ENCODE data around the gene IER2.
"Not testable (repeated sequence)": the region's sequence is repeated elsewhere in the genome, so short reads cannot be mapped to it uniquely, and the experiment has no call there.

IER2 gene

DNA sequence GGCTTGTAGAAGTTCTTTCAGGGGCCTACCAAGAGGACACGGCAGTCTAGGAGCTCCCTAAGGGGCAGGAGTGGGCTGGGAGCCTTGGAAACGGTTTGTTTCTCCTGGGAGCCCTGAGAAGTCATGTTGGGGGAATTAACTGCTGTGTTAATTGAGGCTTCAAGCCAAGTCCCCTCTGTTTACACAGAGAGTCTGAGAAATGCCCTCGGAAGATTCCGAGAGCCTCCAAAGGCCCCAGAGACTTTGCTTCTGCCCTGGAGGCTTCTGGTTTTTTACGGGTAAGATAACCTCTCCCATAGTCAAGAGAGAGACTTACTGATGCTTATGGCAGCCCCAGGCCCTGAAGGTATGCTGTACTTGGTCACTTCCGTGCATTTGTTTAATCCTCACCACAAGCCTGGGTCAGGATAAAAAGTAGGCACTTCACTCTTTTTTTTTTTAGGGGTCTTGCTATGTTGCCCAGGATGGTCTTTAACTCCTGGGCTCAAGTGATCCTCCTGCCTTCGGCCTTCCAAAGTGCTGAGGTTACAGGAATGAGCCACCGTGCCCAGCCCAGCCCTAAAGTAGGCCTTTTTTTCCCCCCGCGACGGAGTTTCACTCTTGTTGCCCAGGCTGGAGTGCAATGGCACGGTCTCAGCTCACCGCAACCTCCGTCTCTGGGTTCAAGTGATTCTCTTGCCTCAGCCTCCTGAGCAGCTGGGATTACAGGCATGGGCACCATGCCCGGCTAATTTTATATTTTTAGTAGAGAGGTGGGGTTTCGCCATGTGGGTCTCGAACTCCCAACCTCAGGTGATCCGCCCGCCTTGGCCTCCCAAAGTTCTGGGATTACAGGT lies 15.2 kb downstream of the IER2 start:
- no peak for DNase-seq

DNA sequence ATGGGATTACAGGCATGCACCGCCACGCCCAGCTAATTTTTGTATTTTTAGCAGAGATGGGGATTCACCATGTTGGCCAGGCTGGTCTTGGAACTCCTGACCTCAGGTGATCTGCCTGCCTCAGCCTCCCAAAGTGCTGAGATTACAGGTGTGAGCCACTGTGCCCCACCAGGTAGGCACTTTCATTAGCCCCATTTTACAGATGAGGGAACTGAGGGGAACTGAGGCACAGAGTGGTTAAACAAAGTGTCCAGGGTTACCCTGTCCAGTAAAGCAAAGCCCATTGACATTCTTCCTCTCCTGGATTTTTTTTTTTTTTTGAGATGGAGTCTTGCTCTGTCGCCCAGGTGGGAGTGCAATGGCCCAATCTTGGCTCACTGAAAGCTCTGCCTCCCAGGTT lies 15.9 kb downstream of the IER2 start:
- not testable (repeated sequence) for DNase-seq

DNA sequence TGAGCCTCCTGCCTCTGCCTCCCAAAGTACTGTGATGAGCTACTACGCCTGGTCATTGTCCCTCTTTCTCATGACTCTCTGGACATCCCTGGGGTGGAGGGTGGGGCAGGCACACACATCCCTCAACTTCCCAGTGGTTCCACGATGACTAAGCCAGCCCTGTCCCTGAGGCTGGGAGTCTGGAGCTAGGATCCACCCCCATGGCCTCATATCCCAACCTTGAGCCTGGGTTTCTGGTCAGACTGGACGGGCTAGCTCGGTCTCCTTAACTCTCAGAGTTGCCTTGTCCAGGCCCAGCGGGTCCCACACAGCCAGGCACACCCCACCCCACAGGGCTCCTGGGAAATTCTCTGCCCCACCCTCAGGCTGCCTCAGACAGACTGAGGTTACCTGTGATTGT lies 19.6 kb downstream of the IER2 start:
- DNase-seq: peak; percentile 84

DNA sequence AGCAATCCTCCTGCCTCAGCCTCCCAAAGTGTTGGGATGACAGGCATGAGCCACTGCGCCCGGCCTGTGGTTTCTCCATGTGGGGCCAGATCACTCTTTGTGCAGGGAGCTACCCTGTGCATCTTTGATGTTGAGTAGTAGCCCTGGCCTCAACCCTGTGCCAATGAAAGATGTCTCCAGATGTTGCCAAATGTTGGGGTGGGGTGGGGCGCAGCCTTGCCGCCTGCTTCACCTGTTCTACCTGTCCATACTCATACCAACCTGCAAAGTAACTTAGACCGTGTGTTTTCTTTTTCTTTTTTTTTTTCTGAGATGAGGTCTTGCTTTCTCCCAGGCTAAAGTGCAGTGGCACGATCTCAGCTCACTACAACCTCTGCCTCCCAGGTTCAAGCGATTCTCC lies 20.9 kb downstream of the IER2 start:
- no peak for DNase-seq

DNA sequence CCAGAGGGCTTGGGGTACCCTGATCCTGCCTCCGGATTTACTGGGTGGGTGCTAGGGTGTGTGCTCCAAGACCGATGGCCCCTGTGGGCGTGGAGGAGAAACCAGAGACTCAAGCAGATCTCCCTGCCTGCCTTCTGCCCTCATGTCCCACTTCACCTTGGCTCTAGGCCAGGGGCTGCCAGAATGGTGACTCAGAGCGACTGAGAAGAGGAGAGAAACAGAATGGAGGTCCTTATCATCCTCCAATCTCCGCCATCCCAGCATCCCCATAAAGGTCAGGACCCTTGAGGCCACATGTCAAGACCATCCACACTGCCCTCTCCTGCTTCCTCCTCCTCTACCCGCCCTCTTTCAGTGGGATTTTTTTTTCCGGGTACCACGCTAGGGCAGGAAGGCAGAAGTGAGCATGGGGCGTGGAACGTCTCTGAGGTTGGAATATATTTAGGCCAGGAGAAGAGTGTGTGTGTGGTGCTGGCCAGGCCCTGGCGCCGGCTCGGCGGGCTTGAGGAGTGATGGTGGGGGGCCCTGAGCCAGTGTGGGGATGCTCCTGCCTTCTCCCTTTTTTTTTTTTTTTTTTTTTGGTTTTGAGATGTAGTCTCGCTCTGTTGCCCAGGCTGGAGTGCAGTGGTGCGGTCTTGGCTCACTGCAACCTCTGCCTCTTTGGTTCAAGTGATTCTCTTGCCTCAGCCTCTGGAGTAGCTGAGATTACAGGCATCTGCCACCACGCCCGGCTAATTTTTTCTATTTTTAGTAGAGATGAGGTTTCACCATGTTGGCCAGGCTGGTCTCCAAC lies 22.3 kb downstream of the IER2 start:
- peak; percentile 94 for DNase-seq

DNA sequence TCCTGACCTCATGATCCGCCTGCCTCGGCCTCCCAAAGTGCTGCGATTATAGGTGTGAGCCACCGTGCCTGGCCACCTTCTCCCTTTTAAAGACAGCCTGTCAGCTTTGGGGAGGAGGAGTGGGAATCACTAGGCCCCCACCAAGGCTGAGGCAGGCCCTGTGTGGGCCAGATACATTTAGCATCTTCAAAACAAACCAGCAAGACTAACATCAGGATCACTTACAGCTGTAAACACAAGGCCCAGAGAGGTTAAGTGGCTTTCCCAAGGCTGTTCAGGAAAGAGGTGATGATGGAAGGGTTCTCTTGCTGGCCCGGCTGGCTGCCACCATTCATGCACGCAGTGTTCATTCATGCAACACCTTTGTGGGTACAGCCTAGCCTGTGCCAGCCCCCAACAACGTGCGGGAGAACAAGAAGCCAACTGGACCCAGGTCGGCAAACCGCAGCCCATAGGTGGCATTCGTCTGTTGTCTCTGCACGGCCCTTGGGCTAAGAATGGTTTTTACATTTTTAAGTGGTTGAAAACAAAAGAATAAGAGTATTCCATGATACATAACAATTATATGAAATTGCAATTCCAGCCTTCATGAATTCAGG lies 23.0 kb downstream of the IER2 start:
- DNase-seq: no peak

DNA sequence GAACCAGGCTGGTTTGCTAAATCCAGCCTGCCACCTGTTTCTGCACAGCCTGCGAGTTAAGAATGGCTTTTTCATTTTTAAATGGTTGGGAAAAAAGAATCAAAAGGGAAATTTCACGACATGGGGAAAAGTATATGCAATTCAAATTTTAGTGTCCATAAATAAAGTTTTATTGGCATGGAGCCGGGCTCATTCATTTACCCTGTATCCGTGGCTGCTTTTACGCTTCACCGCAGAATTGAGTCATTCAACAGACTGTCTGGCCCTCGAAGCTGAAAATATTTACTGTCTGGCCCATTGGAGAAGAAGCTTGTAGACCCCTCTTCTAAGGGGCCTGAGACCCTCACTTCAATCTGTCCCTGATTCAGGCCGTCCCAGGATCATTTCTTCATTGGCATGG lies 26.1 kb downstream of the IER2 start:
- no peak for DNase-seq

DNA sequence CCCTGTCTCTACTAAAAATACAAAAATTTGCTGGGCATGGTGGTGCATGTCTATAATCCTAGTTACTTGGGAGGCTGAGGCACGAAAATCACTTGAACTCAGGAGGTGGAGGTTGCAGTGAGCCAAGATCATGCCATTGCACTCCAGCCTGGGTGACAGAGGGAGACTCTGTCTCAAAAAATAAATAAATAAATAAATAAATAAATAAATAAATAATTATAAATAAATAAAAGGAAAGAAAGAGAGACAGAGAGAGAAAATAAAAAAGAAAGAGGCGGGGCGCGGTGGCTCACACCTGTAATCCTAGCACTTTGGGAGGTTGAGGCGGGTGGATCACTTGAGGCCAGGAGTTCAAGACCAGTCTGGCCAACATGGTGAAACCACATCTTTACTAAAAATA lies 27.4 kb downstream of the IER2 start:
- DNase-seq: not testable (repeated sequence)

DNA sequence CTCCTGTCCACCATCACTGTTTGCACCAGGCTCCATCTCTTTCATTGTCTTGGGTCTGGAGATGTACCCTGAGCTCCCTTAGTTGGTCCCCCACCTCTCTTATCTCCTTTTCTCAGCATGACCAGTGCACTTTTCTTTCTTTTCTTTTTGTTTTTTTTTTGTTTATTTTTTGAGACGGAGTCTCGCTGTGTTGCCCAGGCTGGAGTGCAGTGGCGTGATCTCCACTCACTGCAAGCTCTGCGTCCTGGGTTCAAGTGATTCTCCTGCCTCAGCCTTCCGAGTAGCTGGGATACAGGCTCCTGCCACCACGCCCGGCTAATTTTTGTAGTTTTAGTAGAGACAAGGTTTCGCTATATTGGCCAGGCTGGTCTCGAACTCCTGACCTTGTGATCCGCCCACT lies 28.1 kb downstream of the IER2 start:
- not testable (repeated sequence) for DNase-seq

DNA sequence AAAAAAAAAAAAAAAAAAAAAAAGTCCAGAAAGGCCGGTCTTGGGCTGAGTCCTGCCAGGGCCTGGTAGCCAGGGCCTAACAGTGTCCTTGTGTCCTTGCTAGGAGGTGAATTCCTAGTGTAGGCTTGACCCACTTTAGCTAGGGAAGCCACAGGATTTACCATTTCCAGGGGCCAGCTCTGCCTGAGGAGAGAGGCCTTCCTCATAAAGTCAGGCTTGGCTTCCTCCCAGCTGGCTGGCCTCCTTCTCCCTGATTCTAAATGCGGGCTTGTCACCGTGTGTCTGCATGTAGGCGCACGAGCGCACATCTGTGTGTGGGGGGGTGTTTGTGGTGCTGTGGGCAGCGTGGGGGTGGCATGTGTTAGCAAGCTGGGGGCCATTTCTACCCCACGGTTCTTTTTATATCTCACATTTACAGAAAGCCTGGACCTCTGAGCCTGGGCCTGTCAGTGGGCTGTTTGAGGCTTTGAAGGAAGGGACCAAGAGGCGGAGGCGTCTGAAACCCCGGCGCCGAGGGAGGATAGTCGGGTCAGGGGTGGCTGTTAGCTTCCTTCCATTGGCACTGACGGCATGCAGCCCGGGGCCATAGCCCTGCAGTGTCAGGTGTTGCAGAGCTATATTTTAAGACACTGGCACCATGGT lies 31.7 kb downstream of the IER2 start:
- peak; percentile 50 for DNase-seq

DNA sequence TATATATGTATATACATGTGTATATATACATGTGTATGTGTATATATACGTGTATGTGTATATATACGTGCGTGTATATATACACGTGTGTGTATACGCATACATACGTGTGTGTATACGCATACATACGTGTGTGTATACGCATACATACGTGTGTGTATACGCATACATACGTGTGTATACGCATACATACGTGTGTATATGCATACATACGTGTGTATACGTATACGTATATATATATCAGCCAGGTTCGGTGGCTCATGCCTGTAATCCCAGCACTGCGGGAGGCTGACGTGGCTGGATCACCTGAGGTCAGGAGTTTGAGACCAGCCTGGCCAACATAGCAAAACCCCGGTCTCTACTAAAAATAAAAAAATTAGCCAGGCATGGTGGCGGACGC lies 34.7 kb downstream of the IER2 start:
- DNase-seq: not testable (repeated sequence)

DNA sequence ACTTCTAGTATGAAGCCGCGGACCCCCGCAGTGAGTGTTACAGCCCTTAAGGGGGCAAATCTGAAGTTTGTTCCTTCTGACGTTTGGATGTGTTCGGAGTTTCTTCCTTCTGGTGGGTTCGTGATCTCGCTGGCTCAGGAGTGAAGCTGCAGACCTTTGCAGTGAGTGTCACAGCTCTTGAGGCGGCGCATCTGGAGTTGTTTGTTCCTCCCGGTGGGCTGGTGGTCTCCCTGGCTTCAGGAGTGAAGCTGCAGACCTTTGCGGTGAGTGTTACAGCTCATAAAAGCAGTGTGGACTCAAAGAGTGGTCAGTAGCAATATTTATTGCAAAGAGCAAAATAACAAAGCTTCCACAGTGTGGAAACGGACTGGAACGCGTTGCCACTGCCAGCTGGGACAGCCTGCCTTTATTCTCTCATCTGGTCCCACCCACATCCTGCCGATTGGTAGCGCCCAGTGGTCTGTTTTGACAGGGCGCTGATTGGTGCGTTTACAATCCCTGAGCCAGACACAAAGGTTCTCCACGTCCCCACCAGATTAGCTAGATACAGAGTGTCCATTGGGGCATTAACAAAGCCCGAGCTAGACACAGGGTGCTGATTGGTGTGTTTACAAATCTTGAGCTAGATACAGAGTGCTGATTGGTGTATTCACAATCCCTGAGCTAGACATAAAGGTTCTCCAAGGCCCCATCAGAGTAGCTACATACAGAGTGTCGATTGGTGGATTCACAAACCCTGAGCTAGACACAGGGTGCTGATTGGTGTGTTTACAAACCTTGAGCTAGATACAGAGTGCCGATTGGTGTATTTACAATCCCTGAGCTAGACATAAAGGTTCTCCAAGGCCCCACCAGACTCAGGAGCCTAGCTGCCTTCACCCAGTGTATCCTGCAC lies 35.8 kb downstream of the IER2 start:
- DNase-seq: not testable (repeated sequence)

DNA sequence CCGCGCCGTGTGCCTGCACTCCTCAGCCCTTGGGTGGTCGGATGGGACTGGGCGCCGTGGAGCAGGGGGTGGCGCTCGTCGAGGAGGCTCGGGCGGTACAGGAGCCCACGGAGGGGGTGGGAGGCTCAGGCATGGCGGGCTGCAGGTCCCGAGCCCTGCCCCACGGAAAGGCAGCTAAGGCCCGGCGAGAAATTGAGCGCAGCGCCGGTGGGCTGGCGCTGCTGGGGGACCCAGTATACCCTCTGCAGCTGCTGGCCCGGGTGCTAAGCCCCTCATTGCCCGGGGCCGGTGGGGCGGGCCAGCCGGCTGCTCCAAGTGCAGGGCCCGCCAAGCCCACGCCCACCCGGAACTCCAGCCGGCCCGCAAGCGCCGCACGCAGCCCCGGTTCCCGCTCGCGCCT lies 36.5 kb downstream of the IER2 start:
- DNase-seq: not testable (repeated sequence)

DNA sequence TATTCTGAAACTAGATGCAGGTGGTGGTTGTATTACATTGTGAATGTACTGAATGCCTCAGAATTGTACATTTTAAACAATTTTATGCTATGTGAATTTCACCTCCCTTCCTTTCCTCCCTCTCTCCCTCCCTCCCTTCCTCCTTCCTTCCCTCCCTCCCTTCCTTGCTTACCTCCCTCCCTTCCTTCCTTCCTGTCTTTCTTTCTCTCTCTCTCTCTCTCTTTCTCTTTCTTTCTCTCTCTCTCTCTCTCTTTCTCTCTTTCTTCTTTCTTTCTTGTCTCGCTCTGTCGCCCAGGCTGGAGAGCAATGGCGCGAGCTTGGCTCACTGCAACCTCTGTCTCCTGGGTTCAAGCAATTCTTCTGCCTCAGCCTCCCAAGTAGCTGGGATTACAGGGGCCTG lies 37.2 kb downstream of the IER2 start:
- no peak for DNase-seq

DNA sequence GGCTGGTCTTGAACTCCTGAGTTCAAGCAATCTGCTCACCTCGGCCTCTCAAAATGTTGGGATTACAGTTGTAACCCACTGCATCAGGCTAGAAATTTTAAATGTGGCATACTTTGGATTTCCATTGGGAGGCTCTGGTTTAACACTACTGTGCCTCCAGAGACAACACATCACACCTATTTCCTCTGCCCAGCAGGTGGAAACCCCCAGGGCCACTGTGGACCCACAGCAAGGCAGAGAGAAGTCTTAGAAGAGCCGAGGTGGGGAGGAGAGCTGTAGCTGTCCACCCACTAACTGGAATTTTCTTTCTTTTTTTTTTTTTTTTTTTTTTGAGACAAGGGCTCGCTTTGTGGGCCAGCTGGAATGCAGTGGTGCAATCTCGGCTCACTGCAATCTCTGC lies 39.4 kb downstream of the IER2 start:
- DNase-seq: no peak

DNA sequence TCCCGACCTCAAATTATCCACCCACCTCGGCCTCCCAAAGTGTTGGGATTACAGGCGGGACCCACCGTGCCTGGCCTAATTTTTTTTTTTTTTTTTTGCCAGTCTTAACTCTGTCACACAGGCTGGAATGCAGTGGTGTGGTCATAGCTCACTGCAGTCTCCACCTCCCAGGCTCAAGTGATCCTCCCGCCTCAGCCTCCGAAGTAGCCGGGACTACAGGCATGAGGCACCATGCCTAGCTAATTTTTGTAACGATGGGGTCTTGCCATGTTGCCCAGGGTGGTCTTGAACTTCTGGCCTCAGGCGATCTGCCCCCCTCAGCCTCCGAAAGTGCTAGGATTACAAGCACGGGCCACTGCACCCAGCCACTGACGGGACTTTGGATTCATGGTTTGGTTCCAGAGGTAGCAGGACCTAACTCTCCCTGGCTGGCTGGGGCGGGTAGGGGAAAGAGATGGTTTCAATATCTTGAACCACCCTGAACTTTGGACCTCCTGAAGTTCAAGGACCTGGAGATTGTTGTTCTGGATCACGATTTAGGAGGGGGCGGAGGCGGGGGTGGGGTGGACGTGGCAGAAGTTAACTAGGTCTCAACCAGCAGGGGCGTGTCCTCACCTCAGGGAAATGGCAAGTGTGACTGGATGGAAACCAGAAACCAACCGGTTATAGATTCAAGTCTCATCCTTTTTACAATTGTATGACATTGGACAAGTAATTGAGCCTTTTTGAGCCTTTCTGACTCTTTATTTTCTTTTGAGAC lies 40.8 kb downstream of the IER2 start:
- DNase-seq: no peak

DNA sequence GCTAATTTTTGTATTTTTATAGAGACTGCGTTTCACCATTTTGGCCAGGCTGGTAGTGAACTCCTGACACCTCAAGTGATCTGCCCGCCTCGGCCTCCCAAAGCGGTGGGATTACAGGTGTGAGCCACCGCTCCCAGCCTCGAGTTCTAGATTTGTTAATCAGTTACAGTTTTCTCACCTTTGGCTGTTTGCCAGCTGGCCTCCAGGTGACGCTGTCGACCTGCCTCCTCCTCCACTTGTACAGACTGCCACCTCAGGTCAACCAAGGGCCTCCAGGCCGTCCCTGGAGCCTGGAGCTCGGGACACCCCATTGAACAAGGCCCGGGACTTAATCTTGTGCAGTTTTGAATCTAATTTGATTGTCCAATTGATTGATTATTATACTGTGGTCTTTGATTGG lies 45.5 kb downstream of the IER2 start:
- no peak for DNase-seq

DNA sequence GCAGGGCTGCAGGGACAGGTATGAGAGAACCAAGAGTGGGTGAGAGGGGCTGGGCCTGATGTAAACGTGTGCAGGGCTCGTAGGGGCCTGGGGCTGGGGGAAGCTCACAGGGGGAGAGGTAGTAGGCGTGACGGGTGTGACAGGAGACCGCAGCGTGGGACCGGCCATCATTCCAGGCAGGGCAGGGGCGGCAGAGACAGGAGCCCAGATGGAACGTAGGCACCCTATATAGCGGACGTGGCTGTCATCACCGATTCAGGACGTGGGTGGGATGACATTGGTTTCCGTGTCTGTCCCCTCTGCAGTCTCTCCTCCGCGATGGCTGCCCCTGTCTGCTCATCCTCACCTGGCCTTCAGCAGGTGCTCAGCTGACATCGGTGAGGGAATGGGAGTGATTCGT lies 48.4 kb downstream of the IER2 start:
- no peak for DNase-seq

DNA sequence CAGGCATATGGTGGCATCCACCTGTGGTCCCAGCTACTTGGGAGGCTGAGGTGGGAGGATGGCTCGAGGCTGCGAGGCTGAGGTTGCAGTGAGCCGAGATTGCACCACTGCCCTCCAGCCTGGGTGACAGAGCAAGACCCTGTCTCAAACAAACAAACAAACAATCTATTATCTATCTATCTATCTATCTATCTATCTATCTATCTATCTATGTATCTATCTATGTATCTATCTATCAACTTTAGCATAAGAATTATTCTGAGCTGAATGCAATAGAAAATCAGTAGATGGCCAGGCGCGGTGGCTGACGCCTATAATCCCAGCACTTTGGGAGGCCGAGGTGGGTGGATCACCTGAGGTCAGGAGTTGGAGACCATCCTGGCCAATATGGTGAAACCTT lies 51.9 kb downstream of the IER2 start:
- not testable (repeated sequence) for DNase-seq
